Nephron progenitor cell (in vitro differentiated cells): Measurements from ENCODE around the gene ZFPM1.
A peak's percentile ranks its signal among the peaks of the same experiment; 100 is the strongest.

Source experiments
- DNase-seq: peaks from one replicate; pipeline ENCODE4 v3.0.0; 2021
- H3K27ac Mint-ChIP-seq: 2 replicates; pipeline ENCODE4 v1.8.0; 2021; ENCODE audit warnings: mild to moderate bottlenecking, moderate library complexity, mixed read lengths
- H3K27me3 Mint-ChIP-seq: 2 replicates; pipeline ENCODE4 v1.8.0; 2021; ENCODE audit warnings: mild to moderate bottlenecking, low read depth, mixed read lengths; ENCODE audit not compliant: poor library complexity
- H3K36me3 Mint-ChIP-seq: 2 replicates; pipeline ENCODE4 v1.8.0; 2021; ENCODE audit warnings: low read depth, mixed read lengths
- H3K4me1 Mint-ChIP-seq: 2 replicates; pipeline ENCODE4 v1.8.0; 2021; ENCODE audit warnings: mixed read lengths
- H3K4me3 Mint-ChIP-seq: 2 replicates; pipeline ENCODE4 v1.8.0; 2021; ENCODE audit warnings: mild to moderate bottlenecking, moderate library complexity, mixed read lengths
- H3K9me3 Mint-ChIP-seq: 2 replicates; pipeline ENCODE4 v1.8.0; 2021; ENCODE audit warnings: mild to moderate bottlenecking, moderate library complexity, mixed read lengths
- CTCF ChIP-seq: fragments of 200-600 bp; sonication (generic); IDR thresholded peaks from 2 replicates; pipeline ENCODE4 v1.5.0; 2021; ENCODE audit warnings: antibody characterized with exemption

ZFPM1 gene

DNA sequence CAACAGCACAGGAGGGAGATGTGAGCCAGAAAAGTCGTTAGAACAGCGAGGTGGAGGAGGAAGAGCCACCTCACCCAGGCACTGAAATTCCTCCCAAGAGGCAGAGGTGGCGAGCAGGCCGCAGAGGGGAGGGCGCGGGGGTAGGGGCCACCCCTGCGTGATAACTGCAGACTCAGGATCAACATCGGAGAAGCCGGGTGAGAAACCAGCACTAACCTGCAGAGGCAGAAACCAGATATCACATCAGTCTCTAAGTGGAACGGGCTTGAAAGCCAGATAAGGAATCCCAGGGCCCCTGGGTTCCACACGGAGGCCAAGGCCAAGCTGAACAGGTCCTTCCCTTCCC lies 77.8 kb downstream of the ZFPM1 start:
- H3K27ac Mint-ChIP-seq = peak overlapping the region; percentile 31
- no peaks in the 10 kb centered on the region for H3K9me3 Mint-ChIP-seq
- peaks cover 6% of the 10 kb centered on the region for H3K27me3 Mint-ChIP-seq
- peaks cover 7% of the 10 kb centered on the region for H3K36me3 Mint-ChIP-seq
- DNase-seq = no peak
- H3K4me1 Mint-ChIP-seq = peaks cover 36% of the 10 kb centered on the region
- no peak for TF ChIP-seq CTCF
- H3K4me3 Mint-ChIP-seq = peak overlapping the region; percentile 18

- peak overlapping the region; percentile 49 for H3K4me3 Mint-ChIP-seq
- peaks cover 9% of the 10 kb centered on the region for H3K36me3 Mint-ChIP-seq
- H3K4me1 Mint-ChIP-seq = peaks cover 38% of the 10 kb centered on the region
- H3K27ac Mint-ChIP-seq = no peak overlapping the region
- DNase-seq = no peak
- no peaks in the 10 kb centered on the region for H3K9me3 Mint-ChIP-seq
- no peak for TF ChIP-seq CTCF
- peaks cover 11% of the 10 kb centered on the region for H3K27me3 Mint-ChIP-seq
These were observed 78.3 kb downstream of the ZFPM1 start for GRCh38 chr16:88531346-88531745.

- Mint-ChIP-seq H3K27me3 (peaks cover 15% of the 10 kb centered on the region), H3K9me3 (no peaks in the 10 kb centered on the region), H3K27ac (no peak overlapping the region), H3K36me3 (peaks cover 9% of the 10 kb centered on the region), H3K4me1 (peaks cover 38% of the 10 kb centered on the region), H3K4me3 (no peak overlapping the region)
- no peak for TF ChIP-seq CTCF
- DNase-seq = peak; percentile 3
These were observed 78.9 kb downstream of the ZFPM1 start for GRCh38 chr16:88531931-88532433.

DNA sequence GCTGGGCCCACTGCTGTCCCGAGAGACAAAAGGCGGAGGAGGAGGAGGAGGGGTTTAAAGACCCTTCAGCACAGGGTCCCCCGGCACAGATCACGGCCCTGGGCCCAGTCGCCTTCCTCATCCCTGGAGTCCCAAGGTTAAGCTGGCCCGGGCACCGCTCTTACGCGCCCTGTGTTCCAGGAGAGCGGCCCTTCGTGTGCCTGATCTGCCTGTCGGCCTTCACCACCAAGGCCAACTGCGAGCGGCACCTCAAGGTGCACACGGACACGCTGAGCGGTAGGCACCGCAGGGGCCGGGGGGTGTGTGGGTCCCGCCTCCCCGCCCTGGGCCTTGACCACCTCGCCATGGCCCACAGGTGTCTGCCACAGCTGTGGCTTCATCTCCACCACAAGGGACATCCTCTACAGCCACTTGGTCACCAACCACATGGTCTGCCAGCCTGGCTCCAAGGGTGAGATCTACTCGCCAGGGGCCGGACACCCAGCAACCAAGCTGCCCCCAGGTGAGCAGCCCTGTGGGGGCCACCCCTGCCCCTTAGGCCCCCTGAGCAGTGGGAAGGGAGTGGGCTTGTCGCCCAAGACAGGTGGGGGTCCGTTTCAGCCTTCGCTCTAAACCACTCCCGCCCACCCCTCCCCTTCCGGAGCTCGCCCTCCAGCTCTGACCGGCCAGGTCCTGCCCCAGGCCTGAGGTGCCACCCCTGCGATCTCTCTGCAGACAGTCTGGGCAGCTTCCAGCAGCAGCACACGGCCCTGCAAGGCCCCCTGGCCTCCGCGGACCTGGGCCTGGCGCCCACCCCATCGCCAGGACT lies 79.6 kb downstream of the ZFPM1 start:
- Mint-ChIP-seq H3K27me3 (peaks cover 18% of the 10 kb centered on the region), H3K9me3 (no peaks in the 10 kb centered on the region), H3K4me3 (no peak overlapping the region), H3K4me1 (peaks cover 38% of the 10 kb centered on the region), H3K27ac (no peak overlapping the region), H3K36me3 (peaks cover 9% of the 10 kb centered on the region)
- no peak for TF ChIP-seq CTCF
- DNase-seq = no peak

DNA sequence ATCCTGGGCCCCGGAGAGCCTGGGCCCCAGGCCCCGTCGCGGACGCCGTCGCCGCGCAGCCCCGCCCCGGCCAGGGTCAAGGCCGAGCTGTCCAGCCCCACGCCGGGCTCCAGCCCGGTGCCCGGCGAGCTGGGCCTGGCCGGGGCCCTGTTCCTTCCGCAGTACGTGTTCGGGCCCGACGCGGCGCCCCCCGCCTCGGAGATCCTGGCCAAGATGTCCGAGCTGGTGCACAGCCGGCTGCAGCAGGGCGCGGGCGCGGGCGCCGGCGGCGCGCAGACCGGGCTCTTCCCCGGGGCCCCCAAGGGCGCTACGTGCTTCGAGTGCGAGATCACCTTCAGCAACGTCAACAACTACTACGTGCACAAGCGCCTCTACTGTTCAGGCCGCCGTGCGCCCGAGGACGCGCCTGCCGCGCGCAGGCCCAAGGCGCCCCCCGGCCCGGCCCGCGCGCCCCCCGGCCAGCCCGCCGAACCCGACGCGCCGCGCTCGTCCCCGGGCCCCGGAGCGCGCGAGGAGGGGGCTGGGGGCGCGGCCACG lies 80.4 kb downstream of the ZFPM1 start:
- no peak for TF ChIP-seq CTCF
- Mint-ChIP-seq H3K4me1 (peaks cover 40% of the 10 kb centered on the region), H3K27me3 (peaks cover 24% of the 10 kb centered on the region), H3K9me3 (no peaks in the 10 kb centered on the region), H3K27ac (no peak overlapping the region), H3K4me3 (no peak overlapping the region), H3K36me3 (peaks cover 9% of the 10 kb centered on the region)
- no peak for DNase-seq
